OCI-LY1 (cell line): ENCODE data around the gene BMAL2.

Experiments
- EZH2 ChIP-seq: fragments of 200-600 bp; sonication (generic), shearing (Covaris generic); IDR thresholded peaks from 2 replicates; pipeline ENCODE4 v1.8.0; 2017; ENCODE audit warnings: borderline replicate concordance, mixed run types, mild to moderate bottlenecking, antibody characterized with exemption, low read length, moderate library complexity, mixed read lengths
- TF ChIP-seq, protein P1 (sequence below): fragments of 200-600 bp; sonication (generic), shearing (Covaris generic); IDR thresholded peaks from 2 replicates; pipeline ENCODE4 v1.5.1; 2017; ENCODE audit warnings: mild to moderate bottlenecking, antibody characterized with exemption, low read length, moderate library complexity, mixed read lengths

DNA sequence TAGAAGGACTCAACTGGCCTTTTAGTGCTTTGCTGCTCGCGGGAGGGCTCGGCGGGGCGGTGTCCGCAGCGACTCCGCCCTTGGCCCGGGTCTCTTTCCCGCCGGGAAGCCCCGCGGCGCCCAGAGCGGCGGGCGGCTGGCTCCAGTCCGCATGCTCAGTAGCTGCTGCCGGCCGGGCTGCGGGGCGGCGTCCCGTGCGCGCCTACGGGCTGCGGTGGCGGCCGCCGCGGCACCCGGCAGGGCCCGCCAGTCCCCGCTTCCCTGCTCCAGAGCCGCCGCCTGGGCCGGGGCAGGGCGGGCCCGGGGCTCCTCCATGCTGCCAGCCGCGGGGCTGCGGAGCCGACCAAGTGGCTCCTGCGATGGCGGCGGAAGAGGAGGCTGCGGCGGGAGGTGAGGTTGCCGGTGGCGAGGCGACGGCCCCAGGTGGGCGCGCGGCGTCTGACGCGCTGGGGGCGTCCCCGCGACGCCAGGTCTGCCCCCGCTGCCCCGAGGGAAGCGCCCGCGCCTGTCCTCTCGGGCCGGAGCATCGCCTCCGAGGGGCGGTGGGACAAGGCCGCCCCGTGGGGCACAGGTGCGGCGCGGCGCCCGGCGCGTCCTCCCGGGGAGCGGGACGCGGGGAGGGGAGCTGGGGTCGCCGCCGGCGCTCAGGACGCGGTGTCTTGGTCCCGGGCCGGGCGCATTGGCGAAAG lies at the start of gene BMAL2:
- TF ChIP-seq, protein P1, sequence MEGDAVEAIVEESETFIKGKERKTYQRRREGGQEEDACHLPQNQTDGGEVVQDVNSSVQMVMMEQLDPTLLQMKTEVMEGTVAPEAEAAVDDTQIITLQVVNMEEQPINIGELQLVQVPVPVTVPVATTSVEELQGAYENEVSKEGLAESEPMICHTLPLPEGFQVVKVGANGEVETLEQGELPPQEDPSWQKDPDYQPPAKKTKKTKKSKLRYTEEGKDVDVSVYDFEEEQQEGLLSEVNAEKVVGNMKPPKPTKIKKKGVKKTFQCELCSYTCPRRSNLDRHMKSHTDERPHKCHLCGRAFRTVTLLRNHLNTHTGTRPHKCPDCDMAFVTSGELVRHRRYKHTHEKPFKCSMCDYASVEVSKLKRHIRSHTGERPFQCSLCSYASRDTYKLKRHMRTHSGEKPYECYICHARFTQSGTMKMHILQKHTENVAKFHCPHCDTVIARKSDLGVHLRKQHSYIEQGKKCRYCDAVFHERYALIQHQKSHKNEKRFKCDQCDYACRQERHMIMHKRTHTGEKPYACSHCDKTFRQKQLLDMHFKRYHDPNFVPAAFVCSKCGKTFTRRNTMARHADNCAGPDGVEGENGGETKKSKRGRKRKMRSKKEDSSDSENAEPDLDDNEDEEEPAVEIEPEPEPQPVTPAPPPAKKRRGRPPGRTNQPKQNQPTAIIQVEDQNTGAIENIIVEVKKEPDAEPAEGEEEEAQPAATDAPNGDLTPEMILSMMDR = no peak
- TF ChIP-seq EZH2 = no peak
